Middle frontal gyrus (tissue), 1 donor: Measurements from ENCODE around the gene BRINP3.
"Not testable (repeated sequence)": the region's sequence is repeated elsewhere in the genome, so short reads cannot be mapped to it uniquely, and the experiment has no call there.

Source experiments
- DNase-seq: peaks from one replicate; pipeline ENCODE4 v3.0.0-alpha.2; 2015; ENCODE audit warnings: low spot score; ENCODE audit errors: extremely low spot score

BRINP3 gene

DNA sequence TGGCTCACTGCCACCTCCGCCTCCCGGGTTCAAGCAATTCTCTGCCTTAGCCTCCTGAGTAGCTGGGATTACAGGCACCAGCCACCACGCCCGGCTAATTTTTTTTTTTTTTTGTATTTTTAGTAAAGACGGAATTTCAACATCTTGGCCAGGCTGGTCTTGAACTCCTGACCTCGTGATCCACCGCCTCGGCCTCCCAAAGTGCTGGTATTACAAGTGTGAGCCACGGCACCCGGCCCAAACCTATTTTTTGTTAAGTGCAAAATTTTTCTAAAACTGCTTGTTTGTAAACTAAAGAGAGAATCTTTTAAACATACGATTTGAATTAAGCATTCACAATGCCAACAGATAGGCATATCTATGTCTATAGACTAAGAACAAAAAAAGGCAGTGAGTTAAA is 357.1 kb downstream of the BRINP3 start:
- DNase-seq: not testable (repeated sequence)

GRCh38 chr1:190119683-190120082 is 358.0 kb downstream of the BRINP3 start:
- DNase-seq: no peak

DNA sequence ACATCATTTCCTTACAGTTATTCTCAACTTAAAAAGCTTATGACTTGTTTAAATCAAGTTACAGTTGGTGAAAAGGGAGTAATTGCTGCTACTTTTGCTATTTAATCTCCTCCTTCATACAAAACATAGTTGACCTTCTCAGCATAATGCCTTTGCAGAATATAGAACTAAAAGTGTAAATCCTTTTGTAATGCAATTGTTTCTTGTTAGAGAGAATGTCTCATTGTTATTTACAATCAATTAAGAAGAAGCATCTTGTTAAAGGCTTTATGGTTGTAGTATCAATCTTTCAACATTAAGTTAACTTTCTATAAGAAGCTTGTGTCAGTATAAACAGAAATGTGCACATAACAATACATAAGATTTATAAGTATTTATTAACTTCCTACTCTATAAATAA is 360.7 kb downstream of the BRINP3 start:
- DNase-seq: no peak

- DNase-seq: no peak
These were observed 372.7 kb downstream of the BRINP3 start for GRCh38 chr1:190104961-190105360.

DNA sequence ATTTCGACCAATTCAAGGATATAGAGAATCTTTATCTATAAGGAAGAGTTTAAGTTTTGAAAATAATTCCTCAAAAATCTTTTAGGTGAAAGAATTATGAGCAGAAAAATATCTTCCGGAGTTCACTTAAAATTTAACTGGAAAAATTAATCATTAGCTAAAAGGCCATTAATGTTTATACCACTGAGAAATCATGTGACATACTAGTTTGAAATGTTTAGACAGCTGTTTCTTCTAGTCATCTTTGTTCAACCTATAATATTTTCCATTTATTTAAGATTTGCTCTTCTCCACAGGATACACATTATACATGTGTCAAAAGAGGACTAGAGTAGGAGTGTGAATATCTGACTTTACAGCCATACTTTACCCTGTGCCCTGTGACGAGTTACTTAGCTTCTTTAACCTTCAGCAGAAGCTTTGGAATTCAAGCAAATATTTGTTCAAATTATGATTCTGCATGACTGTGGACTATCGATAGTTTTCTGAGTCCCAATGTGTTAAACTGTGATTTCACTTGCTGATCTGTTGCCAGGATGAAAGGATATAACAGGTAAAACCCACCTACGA is 374.8 kb downstream of the BRINP3 start:
- no peak for DNase-seq

- no peak for DNase-seq
These were observed 375.9 kb downstream of the BRINP3 start for GRCh38 chr1:190101756-190102155.

DNA sequence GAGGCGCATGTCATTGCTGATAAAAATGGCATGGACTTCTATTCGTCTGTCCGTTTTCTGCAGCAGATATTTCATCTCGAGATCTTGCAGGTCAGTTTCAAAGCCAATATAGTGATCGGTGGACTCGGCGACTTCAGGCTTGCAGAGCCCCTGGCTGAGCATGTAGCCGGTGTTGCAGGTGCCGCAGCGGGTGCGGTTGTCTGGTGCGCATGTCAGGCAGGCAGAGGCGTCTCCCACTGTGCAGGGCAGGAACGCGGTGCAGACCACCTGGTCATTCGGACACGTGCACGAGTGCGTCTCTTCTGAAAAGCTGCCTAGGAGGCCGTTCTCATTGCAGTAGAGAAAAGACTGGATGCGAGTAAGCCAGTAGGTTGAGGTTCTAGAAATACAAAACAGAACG is 378.9 kb downstream of the BRINP3 start:
- no peak for DNase-seq

DNA sequence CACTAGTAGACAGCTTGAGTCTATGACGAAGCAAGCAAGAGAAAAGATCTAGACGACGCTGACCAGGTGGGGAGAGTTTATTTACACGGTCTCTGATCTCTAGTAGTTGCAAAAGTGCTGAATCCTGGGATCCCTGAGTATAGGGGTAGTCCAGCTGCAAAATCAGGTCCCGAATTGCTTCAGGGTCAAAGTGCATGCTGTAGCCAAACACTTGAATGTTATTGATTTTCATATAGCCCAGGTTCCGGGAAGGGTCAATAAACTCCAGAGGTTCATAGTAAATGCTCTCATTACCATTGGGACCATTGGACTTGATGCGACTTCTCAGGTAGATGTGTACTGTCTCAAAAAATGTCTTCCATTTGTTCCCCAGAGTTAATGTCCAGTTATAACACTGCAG is 379.6 kb downstream of the BRINP3 start:
- no peak for DNase-seq

DNA sequence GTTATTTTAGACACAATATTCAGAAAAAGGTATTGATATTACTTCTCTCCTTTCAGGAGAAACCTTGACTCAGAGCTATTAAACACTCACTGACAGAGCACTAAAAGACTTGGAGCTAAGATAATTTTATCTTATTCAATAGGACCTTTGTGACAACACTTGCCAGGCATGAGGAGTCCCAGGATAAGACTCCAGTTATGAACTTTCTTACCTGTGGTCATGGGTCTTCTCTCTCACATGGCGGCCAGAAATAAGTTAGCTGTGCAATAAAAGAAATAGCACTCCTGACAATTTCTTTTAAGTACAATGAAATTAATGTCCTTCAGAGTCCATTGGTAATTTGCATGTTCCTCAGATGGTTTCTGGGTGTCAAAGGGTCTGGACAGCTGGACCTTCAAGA is 382.1 kb downstream of the BRINP3 start:
- no peak for DNase-seq

GRCh38 chr1:190084552-190084951 is 393.1 kb downstream of the BRINP3 start:
- DNase-seq: no peak

GRCh38 chr1:190068304-190068703 is 409.4 kb downstream of the BRINP3 start:
- no peak for DNase-seq

- no peak for DNase-seq
These were observed 410.1 kb downstream of the BRINP3 start for GRCh38 chr1:190067592-190067991.

DNA sequence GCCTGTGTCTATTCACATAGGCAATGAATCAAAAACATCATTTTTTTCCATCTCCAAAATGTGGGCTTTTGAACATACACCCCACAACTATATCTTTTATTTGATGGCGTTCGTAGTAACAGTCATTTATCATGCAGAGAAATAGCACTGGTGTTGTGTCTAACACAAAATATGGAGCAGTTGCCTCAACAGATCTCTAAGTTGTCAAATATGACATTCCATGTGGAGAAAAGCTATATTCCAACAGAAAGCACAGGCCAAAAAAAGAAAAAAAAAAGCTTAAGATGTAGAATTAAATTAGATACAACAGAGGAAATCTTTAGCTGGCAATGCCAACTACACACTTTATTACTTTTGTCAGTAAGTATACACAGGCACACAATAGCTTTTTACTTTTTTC is 411.7 kb downstream of the BRINP3 start:
- DNase-seq: no peak

- no peak for DNase-seq
These were observed 428.4 kb downstream of the BRINP3 start for GRCh38 chr1:190049314-190049713.
